ENCODE results near the gene AHI1.

Gene AHI1

GRCh38 chr6:135296715-135297114 lies 200.8 kb downstream of the AHI1 start:
- no peak for DNase-seq (ENCODE audit: low spot score)

GRCh38 chr6:135295085-135295484 lies 202.5 kb downstream of the AHI1 start:
- DNase-seq (ENCODE audit: low spot score), result no peak

GRCh38 chr6:135291288-135292076 lies 206.1 kb downstream of the AHI1 start:
- no peak for DNase-seq (ENCODE audit: low spot score)

- no peak for DNase-seq (ENCODE audit: low spot score)
Measured at GRCh38 chr6:135289816-135290215, 207.7 kb downstream of the AHI1 start.

GRCh38 chr6:135286962-135287538 lies 210.5 kb downstream of the AHI1 start:
- DNase-seq (ENCODE audit: low spot score), result no peak

- DNase-seq (ENCODE audit: low spot score), result no peak
Measured at GRCh38 chr6:135285165-135285564, 212.4 kb downstream of the AHI1 start.

GRCh38 chr6:135283926-135284325 lies 213.6 kb downstream of the AHI1 start:
- DNase-seq (ENCODE audit: low spot score), result no peak

- DNase-seq (ENCODE audit: low spot score), result no peak
Measured at GRCh38 chr6:135282395-135282794, 215.1 kb downstream of the AHI1 start.

- no peak for DNase-seq (ENCODE audit: low spot score)
Measured at GRCh38 chr6:135281964-135282363, 215.6 kb downstream of the AHI1 start.

GRCh38 chr6:135281227-135281626 lies 216.3 kb downstream of the AHI1 start:
- DNase-seq (ENCODE audit: low spot score), result peak; percentile 20

- DNase-seq (ENCODE audit: low spot score), result no peak
Measured at GRCh38 chr6:135280375-135281136, 217.0 kb downstream of the AHI1 start.

- DNase-seq (ENCODE audit: low spot score), result no peak
Measured at GRCh38 chr6:135277422-135277821, 220.1 kb downstream of the AHI1 start.

GRCh38 chr6:135274561-135275293 lies 222.8 kb downstream of the AHI1 start:
- DNase-seq (ENCODE audit: low spot score), result no peak

GRCh38 chr6:135271626-135272025 lies 225.9 kb downstream of the AHI1 start:
- DNase-seq (ENCODE audit: low spot score), result no peak

GRCh38 chr6:135270676-135271536 lies 226.6 kb downstream of the AHI1 start:
- no peak for DNase-seq (ENCODE audit: low spot score)

GRCh38 chr6:135269481-135269891 lies 228.1 kb downstream of the AHI1 start:
- DNase-seq (ENCODE audit: low spot score), result no peak

- no peak for DNase-seq (ENCODE audit: low spot score)
Measured at GRCh38 chr6:135268740-135269139, 228.8 kb downstream of the AHI1 start.

GRCh38 chr6:135268263-135268662 lies 229.3 kb downstream of the AHI1 start:
- no peak for DNase-seq (ENCODE audit: low spot score)

- DNase-seq (ENCODE audit: low spot score), result no peak
Measured at GRCh38 chr6:135267085-135267484, 230.5 kb downstream of the AHI1 start.

- no peak for DNase-seq (ENCODE audit: low spot score)
Measured at GRCh38 chr6:135266675-135267074, 230.9 kb downstream of the AHI1 start.

GRCh38 chr6:135265278-135265677 lies 232.3 kb downstream of the AHI1 start:
- DNase-seq (ENCODE audit: low spot score), result no peak

Measured in Ammon's horn (tissue), 1 donor.